ENCODE measurements around the gene USP4. TPM values are rescaled to one million over a fixed set of nuclear protein-coding genes. Genes with fewer than 3 reads are reported as not detected.
A peak's percentile ranks its signal among the peaks of the same experiment; 100 is the strongest.

Gene USP4
- total and polyA plus RNA-seq, 2 of the 13 experiments (the other 11 are each of a cell fraction or from before 2014, with no cell fraction given) = 9.2 to 20.8 TPM

- TF ChIP-seq REPIN1 (CRISPR knock-in tag; IDR thresholded peaks at IDR 0.05; ENCODE audit: borderline replicate concordance, low read depth) (no peak), JUN (CRISPR knock-in tag; IDR thresholded peaks at IDR 0.05) (no peak), CBX5 (CRISPR knock-in tag; IDR thresholded peaks at IDR 0.05; ENCODE audit: borderline replicate concordance) (no peak), ZNF75D (CRISPR knock-in tag; IDR thresholded peaks at IDR 0.05; ENCODE audit: borderline replicate concordance) (no peak), XBP1 (CRISPR knock-in tag; IDR thresholded peaks at IDR 0.05) (no peak), ZNF768 (CRISPR knock-in tag; IDR thresholded peaks at IDR 0.05) (no peak)
Measured at GRCh38 chr3:49341996-49342395, 2.1 kb upstream of the USP4 start (continued).

GRCh38 chr3:49339581-49339940 is 292 bp downstream of the USP4 start:
- Histone ChIP-seq H3K36me3 (replicated peaks in 1 of 2; ENCODE audit: control insufficient read depth in 1 of 2, insufficient read depth in 2 of 2, low read length in 2 of 2) (peaks cover 5 to 15% of the 10 kb centered on the region in 2 experiments; a peak in 3 of 5 replicates), H3K27me3 (ENCODE audit: control insufficient read depth in 1 of 2, insufficient read depth in 2 of 2, low read length in 2 of 2) (no peaks in the 10 kb centered on the region), H3K9me3 (ENCODE audit: low read length) (no peaks in the 10 kb centered on the region), H2AFZ (ENCODE audit: low read length) (no peak overlapping the region), H3K4me1 (ENCODE audit: insufficient read depth, low read length) (peaks cover 38% of the 10 kb centered on the region), H4K20me1 (ENCODE audit: insufficient read depth, low read length) (no peaks in the 10 kb centered on the region), H3K27ac (ENCODE audit: extremely low read length, insufficient read depth, low read length) (peak overlapping the region; percentile 93), H3K4me2 (ENCODE audit: low read depth, low read length) (peak overlapping the region; percentile 89), H3K4me3 (replicated peaks in 1 of 3; ENCODE audit: insufficient read depth in 1 of 3, low read depth in 2 of 3, low read length in 3 of 3) (peak overlapping the region; percentile 76 to 90 (median 82)), H3K79me2 (ENCODE audit: insufficient read depth, low read length) (peaks cover 18% of the 10 kb centered on the region), H3K9ac (ENCODE audit: insufficient read depth, low read depth, low read length) (peak overlapping the region; percentile 81)
- ATAC-seq (peak; percentile 54), FAIRE-seq (no peak), DNase-seq (ENCODE audit: low spot score) (peak; percentile 27)
- POLR2A ChIA-PET = interaction anchor here (0.6 to 3.0 kb wide), 38 partner anchors 11 to 676 kb away, joined by 3 to 134 read pairs (median 5); partner anchors contain the start of genes AMT, CELSR3, DAG1 and GPX1
- in situ Hi-C loops (cut with HindIII; ENCODE audit: extremely low pct_ligation_motif_present, low pct_unique_long_range_greater_than_20kb) (loop anchor here (25.0 kb wide), 1 partner anchor 98 kb away; the partner anchor contains the start of gene NICN1), intact Hi-C loops (cut with micrococcal nuclease; ENCODE audit: unreplicated experiment) (no loop called here)
- TF ChIP-seq ZNF567 (CRISPR knock-in tag; IDR thresholded peaks at IDR 0.05; ENCODE audit: borderline replicate concordance) = no peak
- TF ChIP-seq SMAD1 (CRISPR knock-in tag; IDR thresholded peaks at IDR 0.05; ENCODE audit: borderline replicate concordance, low read depth) = 0 out of 2 replicates have a peak, but pooled peaks have one; percentile 20
- no peak for TF ChIP-seq ZNF460 (CRISPR knock-in tag; IDR thresholded peaks at IDR 0.05; ENCODE audit: borderline replicate concordance)
- 0 out of 2 replicates have a peak, but pooled peaks have one; percentile 2 for TF ChIP-seq AHDC1 (CRISPR knock-in tag; IDR thresholded peaks at IDR 0.05; ENCODE audit: borderline replicate concordance)
- no peak for TF ChIP-seq ZNF629 (CRISPR knock-in tag; conservative IDR thresholded peaks at IDR 0.05)
- no peak for TF ChIP-seq IKZF4 (CRISPR knock-in tag; IDR thresholded peaks at IDR 0.05; ENCODE audit: borderline replicate concordance, low read depth, not compliant biosample characterization)
- TF ChIP-seq ZNF333 (CRISPR knock-in tag; IDR thresholded peaks at IDR 0.05; ENCODE audit: borderline replicate concordance) = no peak
- TF ChIP-seq NONO (IDR thresholded peaks at IDR 0.05) = no peak
- TF ChIP-seq NONO (CRISPR knock-in tag; conservative IDR thresholded peaks at IDR 0.05) = no peak
- WGBS (ENCODE audit: low lambda C conversion rate) = 0% methylated on average over 12 of the region's 17 CpGs
- no TSS peak for BruUV-seq (replicated peaks)
- CTCF ChIA-PET (ENCODE audit: low intra/inter-chr PET ratio, low total read pairs) = interaction anchor here (1.2 to 2.0 kb wide), 3 partner anchors 18 to 169 kb away, joined by 3 to 6 read pairs (median 5); partner anchors contain the start of genes AMT, GPX1 and KLHDC8B

All from HepG2 (cell line).